NB4 (cell line): Measurements from ENCODE around the gene DAGLA.

Source experiments
- DNase-seq: peaks from one replicate; pipeline ENCODE4 v3.0.0; 2010; ENCODE audit warnings: low read depth
- H3K4me3 ChIP-seq: one replicate; pipeline ENCODE4 v1.5.1; 2011; ENCODE audit warnings: mild to moderate bottlenecking, low read depth, low read length, moderate library complexity
- MYC ChIP-seq: IDR thresholded peaks from 2 replicates; pipeline ENCODE4 v1.6.1; 2011; ENCODE audit warnings: low read depth, low read length
- POLR2A ChIP-seq: IDR thresholded peaks from 2 replicates; pipeline ENCODE4 v1.6.1; 2011; ENCODE audit warnings: mild to moderate bottlenecking; ENCODE audit not compliant: insufficient read length; ENCODE audit errors: extremely low read depth
- TF ChIP-seq, protein P1 (sequence below): IDR thresholded peaks from 2 replicates; pipeline ENCODE4 v1.6.1; 2011; ENCODE audit warnings: low read depth, low read length
- TF ChIP-seq, protein P2 (sequence below): IDR thresholded peaks from one replicate; pipeline ENCODE4 v1.5.1; 2012; ENCODE audit warnings: low read depth, low read length

The DAGLA gene

DNA sequence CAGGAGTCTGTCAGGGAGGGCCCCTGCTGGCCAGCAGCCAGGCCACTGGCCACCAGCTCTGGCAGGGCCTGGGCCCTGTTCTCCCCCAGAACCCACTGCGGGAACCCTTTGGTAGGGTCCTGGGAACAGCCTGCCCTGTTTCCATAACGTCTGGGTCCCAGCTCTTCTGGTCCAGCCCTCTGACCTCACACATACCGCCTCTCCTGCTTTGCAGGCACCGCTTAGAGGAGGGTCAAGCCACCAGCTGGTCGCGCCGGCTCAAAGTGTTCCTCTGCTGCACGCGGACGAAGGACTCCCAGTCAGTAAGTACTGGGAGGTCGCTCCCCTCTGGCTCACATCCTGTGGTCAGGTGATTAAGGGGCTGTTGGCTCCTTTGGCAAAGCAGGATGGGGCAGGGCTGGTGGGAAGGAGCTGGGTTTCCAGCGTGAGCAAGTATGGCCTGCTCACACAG lies 45.6 kb downstream of the DAGLA start:
- no peak overlapping the region for H3K4me3 ChIP-seq
- DNase-seq, result no peak
- TF ChIP-seq, protein P1, sequence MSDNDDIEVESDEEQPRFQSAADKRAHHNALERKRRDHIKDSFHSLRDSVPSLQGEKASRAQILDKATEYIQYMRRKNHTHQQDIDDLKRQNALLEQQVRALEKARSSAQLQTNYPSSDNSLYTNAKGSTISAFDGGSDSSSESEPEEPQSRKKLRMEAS, result no peak
- TF ChIP-seq MYC (no peak), POLR2A (no peak)
- TF ChIP-seq, protein P2, sequence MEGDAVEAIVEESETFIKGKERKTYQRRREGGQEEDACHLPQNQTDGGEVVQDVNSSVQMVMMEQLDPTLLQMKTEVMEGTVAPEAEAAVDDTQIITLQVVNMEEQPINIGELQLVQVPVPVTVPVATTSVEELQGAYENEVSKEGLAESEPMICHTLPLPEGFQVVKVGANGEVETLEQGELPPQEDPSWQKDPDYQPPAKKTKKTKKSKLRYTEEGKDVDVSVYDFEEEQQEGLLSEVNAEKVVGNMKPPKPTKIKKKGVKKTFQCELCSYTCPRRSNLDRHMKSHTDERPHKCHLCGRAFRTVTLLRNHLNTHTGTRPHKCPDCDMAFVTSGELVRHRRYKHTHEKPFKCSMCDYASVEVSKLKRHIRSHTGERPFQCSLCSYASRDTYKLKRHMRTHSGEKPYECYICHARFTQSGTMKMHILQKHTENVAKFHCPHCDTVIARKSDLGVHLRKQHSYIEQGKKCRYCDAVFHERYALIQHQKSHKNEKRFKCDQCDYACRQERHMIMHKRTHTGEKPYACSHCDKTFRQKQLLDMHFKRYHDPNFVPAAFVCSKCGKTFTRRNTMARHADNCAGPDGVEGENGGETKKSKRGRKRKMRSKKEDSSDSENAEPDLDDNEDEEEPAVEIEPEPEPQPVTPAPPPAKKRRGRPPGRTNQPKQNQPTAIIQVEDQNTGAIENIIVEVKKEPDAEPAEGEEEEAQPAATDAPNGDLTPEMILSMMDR, result no peak

DNA sequence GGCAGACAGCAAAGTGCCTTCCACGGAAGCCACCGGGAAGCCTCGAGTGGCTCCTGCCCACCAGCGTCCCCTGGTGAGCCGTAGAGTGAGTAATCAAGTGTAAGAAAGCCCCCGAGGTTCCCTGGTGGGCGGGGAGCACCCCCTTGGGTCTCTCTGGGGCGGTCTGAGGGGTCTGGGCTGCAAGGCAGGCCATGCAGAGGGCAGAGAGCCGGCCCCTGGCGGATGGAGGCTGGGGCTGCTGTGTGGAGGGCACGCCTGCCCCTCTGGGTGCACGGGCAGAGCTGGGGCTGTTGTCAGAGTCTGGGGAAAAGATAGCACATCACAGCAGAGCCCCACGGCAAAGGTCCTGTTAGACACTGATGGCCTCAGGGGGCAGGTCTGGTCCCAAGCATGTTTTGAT lies 46.6 kb downstream of the DAGLA start:
- no peak overlapping the region for H3K4me3 ChIP-seq
- no peak for DNase-seq
- TF ChIP-seq MYC, result no peak
- TF ChIP-seq, protein P1, result no peak
- TF ChIP-seq, protein P2, result no peak
- no peak for TF ChIP-seq POLR2A

DNA sequence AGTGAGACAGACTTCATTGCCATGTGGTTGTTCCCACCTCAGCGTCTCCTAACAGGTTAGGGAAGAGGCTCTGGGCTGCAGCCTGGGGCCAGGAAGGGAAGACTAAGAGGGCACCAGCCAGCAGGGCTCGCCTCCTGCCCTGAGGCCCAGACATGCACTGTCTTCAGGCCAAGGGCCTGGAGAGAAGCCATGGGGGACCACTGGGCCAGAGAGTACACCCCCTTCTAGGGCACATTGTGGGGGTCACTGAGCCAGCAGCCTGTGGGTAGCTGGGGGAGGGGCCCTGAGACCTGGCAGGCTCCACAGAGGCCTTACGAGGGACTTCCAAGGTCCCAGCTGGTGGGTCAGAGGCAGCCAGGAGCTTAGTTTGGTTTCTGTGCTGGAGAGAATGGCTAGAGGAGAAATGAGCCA lies 47.2 kb downstream of the DAGLA start:
- no peak for TF ChIP-seq POLR2A
- TF ChIP-seq, protein P2, result no peak
- TF ChIP-seq, protein P1, result no peak
- TF ChIP-seq MYC, result no peak
- no peak for DNase-seq
- H3K4me3 ChIP-seq, result no peak overlapping the region

DNA sequence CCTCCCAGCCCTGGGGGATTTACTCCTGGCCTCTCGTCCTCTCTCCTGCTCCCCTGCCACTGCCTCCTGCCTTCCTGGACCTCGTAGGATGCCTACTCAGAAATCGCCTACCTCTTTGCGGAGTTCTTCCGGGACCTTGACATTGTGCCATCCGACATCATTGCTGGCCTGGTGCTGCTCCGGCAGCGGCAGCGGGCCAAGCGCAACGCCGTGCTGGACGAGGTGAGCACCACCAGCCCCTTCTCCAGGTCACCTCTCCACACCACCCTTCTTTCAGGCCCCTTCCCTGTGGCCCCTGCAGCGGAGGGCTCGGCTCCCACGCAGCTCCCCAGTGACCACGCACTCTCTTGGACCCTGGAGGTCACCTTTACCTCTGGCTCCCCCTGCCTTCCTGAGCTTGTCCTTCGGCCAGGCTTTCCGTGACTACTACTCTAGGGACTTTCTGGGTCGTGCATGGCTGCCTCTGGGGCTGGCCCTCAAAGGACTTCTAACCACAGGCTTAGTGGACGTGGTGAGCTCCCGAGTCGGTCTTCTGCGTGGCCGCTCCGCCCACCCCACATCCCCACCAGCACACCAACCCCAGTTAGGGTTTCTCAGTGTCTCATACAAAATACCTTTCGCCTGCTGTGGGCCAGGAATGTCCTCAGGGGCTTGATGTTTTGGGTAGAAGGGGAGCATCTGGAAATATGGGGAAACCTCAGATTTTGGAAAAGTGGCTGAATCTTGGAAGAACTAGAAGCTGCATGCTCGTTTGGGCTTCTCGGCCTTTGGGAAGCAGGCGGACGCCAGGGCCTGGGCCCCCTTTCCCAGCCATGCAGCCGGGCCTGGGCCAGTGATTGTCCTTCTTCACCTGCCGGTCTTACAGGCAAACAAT lies 48.1 kb downstream of the DAGLA start:
- TF ChIP-seq POLR2A, result no peak
- no peak for TF ChIP-seq MYC
- TF ChIP-seq, protein P2, result no peak
- TF ChIP-seq, protein P1, result no peak
- no peak for DNase-seq

DNA sequence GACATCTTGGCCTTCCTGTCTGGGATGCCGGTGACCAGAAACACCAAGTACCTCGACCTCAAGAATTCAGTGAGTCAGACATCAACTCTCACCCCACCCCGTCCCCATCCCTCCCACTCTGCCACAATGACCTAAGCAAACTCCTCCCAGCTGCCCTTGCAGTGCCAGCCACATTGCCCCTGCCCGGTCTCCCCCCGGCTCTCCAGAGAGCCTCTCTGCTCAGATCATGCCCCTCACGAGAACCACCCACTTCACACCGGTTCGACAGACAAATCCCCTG lies 48.7 kb downstream of the DAGLA start:
- H3K4me3 ChIP-seq, result no peak overlapping the region
- TF ChIP-seq MYC (no peak), POLR2A (no peak)
- TF ChIP-seq, protein P1, result no peak
- TF ChIP-seq, protein P2, result no peak
- DNase-seq, result peak; percentile 47

More for the DNA sequence above, 48.1 kb downstream of the DAGLA start:
- no peak overlapping the region for H3K4me3 ChIP-seq
